WTC11 (cell line): ENCODE results near the gene MYO16. TPM values are rescaled to one million over a fixed set of nuclear protein-coding genes. Genes with fewer than 3 reads are reported as not detected.
A peak's percentile ranks its signal among the peaks of the same experiment; 100 is the strongest.

ENCODE experiments used
- ATAC-seq: fragments of 200-7000 bp; cut with Tn5 transposase; 2 replicates; pipeline ENCODE4 v1.10.0; 2021; ENCODE audit warnings: mild to moderate bottlenecking, moderate library complexity
- CTCF ChIA-PET: fragments of 300-600 bp; sonication (Branson Sonifier 250); formaldehyde crosslinking; loops from one replicate; lab custom pipeline; 2021; ENCODE audit warnings: antibody characterized with exemption; lab: Charles Lee
- POLR2A ChIA-PET: fragments of 350-600 bp; sonication (Branson Sonifier 250); formaldehyde crosslinking; loops from one replicate; lab custom pipeline; 2021; ENCODE audit warnings: antibody characterized with exemption; lab: Charles Lee
- DNase-seq: peaks from one replicate; pipeline ENCODE4 v3.0.0; 2021; ENCODE audit warnings: low spot score
- H3K27ac Mint-ChIP-seq: 2 replicates; pipeline ENCODE4 v1.8.0; 2021; ENCODE audit warnings: mixed read lengths
- H3K27me3 Mint-ChIP-seq: 2 replicates; pipeline ENCODE4 v1.8.0; 2021; ENCODE audit warnings: low read depth, mild to moderate bottlenecking, moderate library complexity, mixed read lengths
- H3K36me3 Mint-ChIP-seq: 2 replicates; pipeline ENCODE4 v1.8.0; 2021; ENCODE audit warnings: mixed read lengths
- H3K4me1 Mint-ChIP-seq: 2 replicates; pipeline ENCODE4 v1.8.0; 2022; ENCODE audit warnings: mixed read lengths
- H3K4me3 Mint-ChIP-seq: 2 replicates; pipeline ENCODE4 v1.8.0; 2021; ENCODE audit warnings: mild to moderate bottlenecking, moderate library complexity, mixed read lengths
- H3K9me3 Mint-ChIP-seq: 2 replicates; pipeline ENCODE4 v1.8.0; 2021; ENCODE audit warnings: mixed read lengths
- ATF1 ChIP-seq: sonication (generic); formaldehyde crosslinking; IDR thresholded peaks from 2 replicates; pipeline ENCODE4 v1.8.1; 2023; ENCODE audit warnings: mild to moderate bottlenecking, moderate library complexity, missing genetic modification reagents
- ATF6 ChIP-seq: sonication (generic); formaldehyde crosslinking; IDR thresholded peaks from 2 replicates; pipeline ENCODE4 v1.8.1; 2023; ENCODE audit warnings: mild to moderate bottlenecking, missing genetic modification reagents
- CREM ChIP-seq: sonication (generic); formaldehyde crosslinking; IDR thresholded peaks from 2 replicates; pipeline ENCODE4 v1.8.1; 2022; ENCODE audit warnings: mild to moderate bottlenecking, missing genetic modification reagents, moderate library complexity
- E2F5 ChIP-seq: sonication (generic); formaldehyde crosslinking; IDR thresholded peaks from 2 replicates; pipeline ENCODE4 v1.8.1; 2022; ENCODE audit warnings: mild to moderate bottlenecking, moderate library complexity, missing genetic modification reagents
- EMX1 ChIP-seq: fragments of 250-450 bp; sonication (Bioruptor Pico); IDR thresholded peaks from 2 replicates; pipeline ENCODE4 v1.8.0; 2021; ENCODE audit warnings: mild to moderate bottlenecking
- ESRRA ChIP-seq: sonication (generic); formaldehyde crosslinking; IDR thresholded peaks from 2 replicates; pipeline ENCODE4 v1.8.1; 2022; ENCODE audit warnings: mild to moderate bottlenecking, missing genetic modification reagents, borderline replicate concordance
- GABPB1 ChIP-seq: sonication (generic); formaldehyde crosslinking; IDR thresholded peaks from 2 replicates; pipeline ENCODE4 v1.8.1; 2023; ENCODE audit warnings: mild to moderate bottlenecking, missing genetic modification reagents
- IRF1 ChIP-seq: sonication (generic); formaldehyde crosslinking; IDR thresholded peaks from 2 replicates; pipeline ENCODE4 v1.8.0; 2023; ENCODE audit warnings: missing genetic modification reagents
- IRF2 ChIP-seq: sonication (generic); formaldehyde crosslinking; IDR thresholded peaks from 2 replicates; pipeline ENCODE4 v1.8.0; 2022; ENCODE audit warnings: low read depth, missing genetic modification reagents, borderline replicate concordance
- MXD4 ChIP-seq: fragments of 250-450 bp; sonication (Bioruptor Pico); IDR thresholded peaks from 2 replicates; pipeline ENCODE4 v1.8.0; 2021; ENCODE audit warnings: mild to moderate bottlenecking, moderate library complexity, borderline replicate concordance
- MYBL2 ChIP-seq: sonication (generic); formaldehyde crosslinking; IDR thresholded peaks from 2 replicates; pipeline ENCODE4 v1.8.1; 2023; ENCODE audit warnings: mild to moderate bottlenecking, moderate library complexity, missing genetic modification reagents
- NFE2L1 ChIP-seq: sonication (generic); formaldehyde crosslinking; IDR thresholded peaks from 2 replicates; pipeline ENCODE4 v1.8.1; 2023; ENCODE audit warnings: missing genetic modification reagents
- NR3C1 ChIP-seq: sonication (generic); formaldehyde crosslinking; conservative IDR thresholded peaks from 2 replicates; pipeline ENCODE4 v1.8.1; 2023; ENCODE audit warnings: low read depth, mild to moderate bottlenecking, missing genetic modification reagents
- PRRX2 ChIP-seq: fragments of 250-450 bp; sonication (Bioruptor Pico); IDR thresholded peaks from 2 replicates; pipeline ENCODE4 v1.8.0; 2021; ENCODE audit warnings: mild to moderate bottlenecking
- RELA ChIP-seq: sonication (generic); formaldehyde crosslinking; IDR thresholded peaks from 2 replicates; pipeline ENCODE4 v1.8.1; 2022; ENCODE audit warnings: missing genetic modification reagents, mild to moderate bottlenecking, borderline replicate concordance
- SMAD3 ChIP-seq: sonication (generic); formaldehyde crosslinking; IDR thresholded peaks from 2 replicates; pipeline ENCODE4 v1.8.0; 2022; ENCODE audit warnings: missing genetic modification reagents, mild to moderate bottlenecking, borderline replicate concordance
- SMAD4 ChIP-seq: sonication (generic); formaldehyde crosslinking; IDR thresholded peaks from 2 replicates; pipeline ENCODE4 v1.8.0; 2022; ENCODE audit warnings: mild to moderate bottlenecking, missing genetic modification reagents
- ZBTB43 ChIP-seq: sonication (generic); formaldehyde crosslinking; IDR thresholded peaks from 2 replicates; pipeline ENCODE4 v1.8.1; 2023; ENCODE audit warnings: mild to moderate bottlenecking, missing genetic modification reagents
- ZNF121 ChIP-seq: sonication (generic); formaldehyde crosslinking; IDR thresholded peaks from 2 replicates; pipeline ENCODE4 v1.8.0; 2023; ENCODE audit warnings: missing genetic modification reagents
- ZNF512 ChIP-seq: sonication (generic); formaldehyde crosslinking; IDR thresholded peaks from 2 replicates; pipeline ENCODE4 v1.8.1; 2022; ENCODE audit warnings: missing genetic modification reagents, borderline replicate concordance
- total RNA-seq: library from RNA; stranded (reverse); gene quantifications from 3 replicates; pipeline ENCODE4 v1.2.3, GENCODE V29; 2021
- TF ChIP-seq, protein P1 (sequence below): sonication (generic); formaldehyde crosslinking; IDR thresholded peaks from 2 replicates; pipeline ENCODE4 v1.8.1; 2022; ENCODE audit warnings: low read depth, missing genetic modification reagents, borderline replicate concordance
- TF ChIP-seq, protein P2 (sequence below): sonication (generic); formaldehyde crosslinking; IDR thresholded peaks from 2 replicates; pipeline ENCODE4 v1.8.0; 2022; ENCODE audit warnings: mild to moderate bottlenecking, missing genetic modification reagents
- TF ChIP-seq, protein P3 (sequence below): sonication (generic); formaldehyde crosslinking; IDR thresholded peaks from 2 replicates; pipeline ENCODE4 v1.8.1; 2023; ENCODE audit warnings: mild to moderate bottlenecking, missing genetic modification reagents, moderate library complexity
- TF ChIP-seq, protein P4 (sequence below): fragments of 250-450 bp; sonication (Bioruptor Pico); IDR thresholded peaks from 2 replicates; pipeline ENCODE4 v1.9.0; 2021; ENCODE audit warnings: mild to moderate bottlenecking

The MYO16 gene
- total RNA-seq, 1 experiment from 2014 or later = 0.09 TPM

DNA sequence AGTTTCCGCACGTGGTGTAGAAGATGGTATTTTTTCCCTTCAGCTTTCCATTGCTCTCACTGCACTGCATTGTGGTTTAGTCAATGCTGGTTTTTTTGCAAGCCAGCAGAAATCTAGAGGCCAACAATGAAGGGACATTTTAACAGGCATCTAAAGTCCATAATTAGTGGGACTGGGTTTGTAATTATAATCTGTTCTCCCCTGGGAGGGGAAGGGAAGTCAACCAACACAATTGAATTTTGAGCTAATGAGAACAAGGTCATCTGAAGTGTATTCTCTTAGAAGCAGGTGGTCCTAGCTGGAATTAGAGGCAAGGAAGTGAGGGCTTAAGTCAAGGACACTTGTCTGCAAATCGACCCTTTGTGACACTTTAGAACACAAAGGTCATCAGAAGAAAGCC lies 156.4 kb downstream of the MYO16 start (continued):
- TF ChIP-seq ATF6 (CRISPR knock-in tag) = no peak
- TF ChIP-seq ZNF121 (CRISPR knock-in tag) = no peak
- TF ChIP-seq IRF1 (CRISPR knock-in tag) = no peak
- no peak for TF ChIP-seq ZNF512 (CRISPR knock-in tag)
- TF ChIP-seq, protein P1, sequence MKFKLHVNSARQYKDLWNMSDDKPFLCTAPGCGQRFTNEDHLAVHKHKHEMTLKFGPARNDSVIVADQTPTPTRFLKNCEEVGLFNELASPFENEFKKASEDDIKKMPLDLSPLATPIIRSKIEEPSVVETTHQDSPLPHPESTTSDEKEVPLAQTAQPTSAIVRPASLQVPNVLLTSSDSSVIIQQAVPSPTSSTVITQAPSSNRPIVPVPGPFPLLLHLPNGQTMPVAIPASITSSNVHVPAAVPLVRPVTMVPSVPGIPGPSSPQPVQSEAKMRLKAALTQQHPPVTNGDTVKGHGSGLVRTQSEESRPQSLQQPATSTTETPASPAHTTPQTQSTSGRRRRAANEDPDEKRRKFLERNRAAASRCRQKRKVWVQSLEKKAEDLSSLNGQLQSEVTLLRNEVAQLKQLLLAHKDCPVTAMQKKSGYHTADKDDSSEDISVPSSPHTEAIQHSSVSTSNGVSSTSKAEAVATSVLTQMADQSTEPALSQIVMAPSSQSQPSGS = no peak
- no peak for TF ChIP-seq RELA (CRISPR knock-in tag)
- no peak for TF ChIP-seq EMX1 (CRISPR knock-in tag)
- TF ChIP-seq MXD4 = no peak

DNA sequence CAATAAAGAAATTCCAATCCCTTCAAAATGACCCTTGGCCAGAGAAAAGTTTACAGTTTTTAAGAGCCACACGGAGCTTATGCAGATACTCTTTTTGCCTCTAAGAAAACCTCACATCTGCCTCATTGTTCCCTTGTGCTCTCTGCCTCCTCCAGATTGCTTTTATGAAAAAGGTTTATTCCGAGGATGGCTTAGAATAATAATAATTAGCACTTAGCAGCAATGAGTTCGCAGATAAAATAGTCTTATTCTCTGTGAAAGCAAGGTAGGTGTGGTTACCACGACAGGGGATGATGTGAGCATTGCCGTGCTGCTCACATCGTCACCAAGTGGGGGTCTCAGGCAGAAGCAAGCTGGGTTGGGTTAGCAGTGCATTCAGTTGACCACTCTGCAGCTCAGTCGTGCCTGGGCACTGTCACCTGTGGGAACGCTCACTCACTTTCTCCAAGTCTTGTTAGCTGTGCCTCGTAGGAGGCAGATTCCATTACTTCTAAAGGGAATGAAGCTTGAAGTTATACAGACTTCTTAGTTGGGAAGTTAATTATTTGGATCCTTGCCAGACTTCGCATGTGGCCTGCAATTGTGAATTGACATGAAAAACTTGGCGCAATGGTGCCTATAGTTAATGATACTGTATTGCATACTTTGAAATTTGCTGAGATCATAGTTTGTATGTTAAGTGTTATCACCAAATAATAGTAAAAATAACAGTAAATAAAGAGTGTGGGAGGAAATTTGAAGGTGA lies 157.2 kb downstream of the MYO16 start:
- POLR2A ChIA-PET = no interaction called here
- CTCF ChIA-PET = interaction anchor here (1.1 kb wide), 1 partner anchor 19 kb away, joined by 3 read pairs; no protein-coding TSS in a partner anchor
- ATAC-seq = peak; percentile 84

More for the DNA sequence above, 157.2 kb downstream of the MYO16 start:
- Mint-ChIP-seq H3K27me3 (no peaks in the 10 kb centered on the region), H3K36me3 (peaks cover 25% of the 10 kb centered on the region), H3K9me3 (peaks cover 33% of the 10 kb centered on the region), H3K4me3 (no peak overlapping the region), H3K27ac (no peak overlapping the region), H3K4me1 (peaks cover 15% of the 10 kb centered on the region)
- TF ChIP-seq CREM (CRISPR knock-in tag) (no peak), ZBTB43 (CRISPR knock-in tag) (no peak), ZNF121 (CRISPR knock-in tag) (no peak), ATF1 (no peak), SMAD3 (CRISPR knock-in tag) (no peak), SMAD4 (CRISPR knock-in tag) (no peak), E2F5 (CRISPR knock-in tag) (no peak), NFE2L1 (CRISPR knock-in tag) (no peak), PRRX2 (CRISPR knock-in tag) (no peak), ESRRA (CRISPR knock-in tag) (no peak), GABPB1 (CRISPR knock-in tag) (no peak), IRF2 (CRISPR knock-in tag) (no peak), MYBL2 (CRISPR knock-in tag) (no peak), NR3C1 (CRISPR knock-in tag) (no peak)
- TF ChIP-seq, protein P2, sequence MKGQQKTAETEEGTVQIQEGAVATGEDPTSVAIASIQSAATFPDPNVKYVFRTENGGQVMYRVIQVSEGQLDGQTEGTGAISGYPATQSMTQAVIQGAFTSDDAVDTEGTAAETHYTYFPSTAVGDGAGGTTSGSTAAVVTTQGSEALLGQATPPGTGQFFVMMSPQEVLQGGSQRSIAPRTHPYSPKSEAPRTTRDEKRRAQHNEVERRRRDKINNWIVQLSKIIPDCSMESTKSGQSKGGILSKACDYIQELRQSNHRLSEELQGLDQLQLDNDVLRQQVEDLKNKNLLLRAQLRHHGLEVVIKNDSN = no peak
- TF ChIP-seq, protein P3, sequence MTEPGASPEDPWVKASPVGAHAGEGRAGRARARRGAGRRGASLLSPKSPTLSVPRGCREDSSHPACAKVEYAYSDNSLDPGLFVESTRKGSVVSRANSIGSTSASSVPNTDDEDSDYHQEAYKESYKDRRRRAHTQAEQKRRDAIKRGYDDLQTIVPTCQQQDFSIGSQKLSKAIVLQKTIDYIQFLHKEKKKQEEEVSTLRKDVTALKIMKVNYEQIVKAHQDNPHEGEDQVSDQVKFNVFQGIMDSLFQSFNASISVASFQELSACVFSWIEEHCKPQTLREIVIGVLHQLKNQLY (CRISPR knock-in tag) = no peak
- TF ChIP-seq, protein P4, sequence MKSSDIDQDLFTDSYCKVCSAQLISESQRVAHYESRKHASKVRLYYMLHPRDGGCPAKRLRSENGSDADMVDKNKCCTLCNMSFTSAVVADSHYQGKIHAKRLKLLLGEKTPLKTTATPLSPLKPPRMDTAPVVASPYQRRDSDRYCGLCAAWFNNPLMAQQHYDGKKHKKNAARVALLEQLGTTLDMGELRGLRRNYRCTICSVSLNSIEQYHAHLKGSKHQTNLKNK = no peak
- DNase-seq = no peak
